Activated T-cell treated with anti-CD3 and anti-CD28 coated beads for 1 hour (primary cell): ENCODE data around the gene OR2W1.

Experiments used
- DNase-seq: peaks from one replicate; pipeline ENCODE4 v3.0.0-alpha.2; 2020; ENCODE audit warnings: low read depth

OR2W1 gene

GRCh38 chr6:29045075-29045474 is at the start of gene OR2W1:
Gene OR2W1, minus strand, starts transcription at chr6:29045175. Its CDS starts 0 bp downstream, at chr6:29045175.
- no peak for DNase-seq

GRCh38 chr6:29092957-29093356 is 48.0 kb upstream of the OR2W1 start:
- no peak for DNase-seq

GRCh38 chr6:29087213-29087612 is 42.2 kb upstream of the OR2W1 start, which contains the start of gene OR2B3:
Gene OR2B3, minus strand, starts transcription at chr6:29087313. Its CDS starts 65 bp downstream, at chr6:29087248.
- DNase-seq = no peak

GRCh38 chr6:29082457-29082856 is 37.5 kb upstream of the OR2W1 start:
- no peak for DNase-seq

GRCh38 chr6:29081312-29081711 is 36.3 kb upstream of the OR2W1 start:
- no peak for DNase-seq

GRCh38 chr6:29079203-29079602 is 34.2 kb upstream of the OR2W1 start:
- DNase-seq = no peak

GRCh38 chr6:29071831-29072723 is 27.1 kb upstream of the OR2W1 start:
- no peak for DNase-seq

- DNase-seq = no peak
These were observed 6.7 kb upstream of the OR2W1 start for GRCh38 chr6:29051680-29052079.

GRCh38 chr6:29035951-29036350 is 9.0 kb downstream of the OR2W1 start:
- DNase-seq = no peak

- no peak for DNase-seq
These were observed 16.2 kb downstream of the OR2W1 start for GRCh38 chr6:29028821-29029220.

GRCh38 chr6:29025927-29026585 is 18.9 kb downstream of the OR2W1 start:
- no peak for DNase-seq

- DNase-seq = no peak
These were observed 23.5 kb downstream of the OR2W1 start for GRCh38 chr6:29021434-29021833.

GRCh38 chr6:29019629-29020028 is 25.3 kb downstream of the OR2W1 start:
- no peak for DNase-seq

- no peak for DNase-seq
These were observed 27.6 kb downstream of the OR2W1 start for GRCh38 chr6:29017428-29017802.

GRCh38 chr6:29016559-29017427 is 28.2 kb downstream of the OR2W1 start:
- DNase-seq = peak; percentile 82

- no peak for DNase-seq
These were observed 30.0 kb downstream of the OR2W1 start for GRCh38 chr6:29014729-29015608.

GRCh38 chr6:29011276-29011734 is 33.7 kb downstream of the OR2W1 start:
- peak; percentile 19 for DNase-seq

- DNase-seq = no peak
These were observed 35.6 kb downstream of the OR2W1 start for GRCh38 chr6:29009358-29009757.

- no peak for DNase-seq
These were observed 36.9 kb downstream of the OR2W1 start for GRCh38 chr6:29008089-29008488.

- no peak for DNase-seq
These were observed 39.6 kb downstream of the OR2W1 start, which contains the start of gene ZNF311 for GRCh38 chr6:29005183-29005885. Gene ZNF311, minus strand, starts transcription at chr6:29005315. Its CDS starts 1,361 bp downstream, at chr6:29003954.
